A204.1 (cell line): ENCODE data around the gene STPG4.
"Not testable (repeated sequence)": the region's sequence is repeated elsewhere in the genome, so short reads cannot be mapped to it uniquely, and the experiment has no call there.

Experiments used
- FAIRE-seq: peaks from 2 replicates; lab custom pipeline; 2012; peaks lifted over from hg19 to GRCh38; lab: Jason Lieb, UNC

The STPG4 gene

GRCh38 chr2:47155091-47155876 lies at the start of gene STPG4:
Gene STPG4 (minus strand): TSS chr2:47155308. CDS start chr2:47155251, 57 bp downstream.
- FAIRE-seq = no peak

GRCh38 chr2:47204691-47205090 lies 49.6 kb upstream of the STPG4 start:
- FAIRE-seq = no peak

- FAIRE-seq = no peak
These were observed 48.9 kb upstream of the STPG4 start for GRCh38 chr2:47203995-47204394.

GRCh38 chr2:47201224-47201623 lies 46.1 kb upstream of the STPG4 start:
- FAIRE-seq = no peak

GRCh38 chr2:47198985-47199451 lies 43.9 kb upstream of the STPG4 start:
- no peak for FAIRE-seq

GRCh38 chr2:47196499-47196898 lies 41.4 kb upstream of the STPG4 start:
- no peak for FAIRE-seq

GRCh38 chr2:47196046-47196445 lies 40.9 kb upstream of the STPG4 start:
- FAIRE-seq = no peak

GRCh38 chr2:47195148-47195547 lies 40.0 kb upstream of the STPG4 start:
- no peak for FAIRE-seq

- FAIRE-seq = no peak
These were observed 39.3 kb upstream of the STPG4 start for GRCh38 chr2:47194410-47194809.

- FAIRE-seq = no peak
These were observed 38.5 kb upstream of the STPG4 start for GRCh38 chr2:47193607-47194006.

GRCh38 chr2:47190188-47190881 lies 35.2 kb upstream of the STPG4 start:
- FAIRE-seq = no peak

GRCh38 chr2:47189635-47190034 lies 34.5 kb upstream of the STPG4 start:
- no peak for FAIRE-seq

GRCh38 chr2:47187069-47187468 lies 32.0 kb upstream of the STPG4 start:
- no peak for FAIRE-seq

- FAIRE-seq = no peak
These were observed 31.2 kb upstream of the STPG4 start for GRCh38 chr2:47186351-47186750.

- not testable (repeated sequence) for FAIRE-seq
These were observed 30.0 kb upstream of the STPG4 start for GRCh38 chr2:47185098-47185497.

GRCh38 chr2:47181176-47181575 lies 26.1 kb upstream of the STPG4 start:
- FAIRE-seq = no peak

- no peak for FAIRE-seq
These were observed 25.4 kb upstream of the STPG4 start for GRCh38 chr2:47180531-47180930.

- no peak for FAIRE-seq
These were observed 24.3 kb upstream of the STPG4 start for GRCh38 chr2:47179388-47179787.

- no peak for FAIRE-seq
These were observed 23.2 kb upstream of the STPG4 start for GRCh38 chr2:47178341-47178740.

- FAIRE-seq = no peak
These were observed 22.0 kb upstream of the STPG4 start for GRCh38 chr2:47177043-47177565.

- no peak for FAIRE-seq
These were observed 19.7 kb upstream of the STPG4 start for GRCh38 chr2:47174733-47175361.

- FAIRE-seq = no peak
These were observed 19.1 kb upstream of the STPG4 start for GRCh38 chr2:47173986-47174732.
